HTERT RPE-1 (cell line): Measurements from ENCODE around the gene CAPZB.
"Not testable (repeated sequence)": the region's sequence is repeated elsewhere in the genome, so short reads cannot be mapped to it uniquely, and the experiment has no call there.

Source experiments
- in situ Hi-C: fragments of 300-500 bp; cut with MboI; formaldehyde crosslinking; loops from 4 replicates; pipeline ENCODE4 v1.14.3; 2020; ENCODE audit warnings: low sequenced_read_pairs

Gene CAPZB

GRCh38 chr1:19499887-19500286, 14.5 kb upstream of the CAPZB start:
- in situ Hi-C loops, result not testable (repeated sequence)

GRCh38 chr1:19497443-19497842, 12.1 kb upstream of the CAPZB start:
- in situ Hi-C loops, result not testable (repeated sequence)

DNA sequence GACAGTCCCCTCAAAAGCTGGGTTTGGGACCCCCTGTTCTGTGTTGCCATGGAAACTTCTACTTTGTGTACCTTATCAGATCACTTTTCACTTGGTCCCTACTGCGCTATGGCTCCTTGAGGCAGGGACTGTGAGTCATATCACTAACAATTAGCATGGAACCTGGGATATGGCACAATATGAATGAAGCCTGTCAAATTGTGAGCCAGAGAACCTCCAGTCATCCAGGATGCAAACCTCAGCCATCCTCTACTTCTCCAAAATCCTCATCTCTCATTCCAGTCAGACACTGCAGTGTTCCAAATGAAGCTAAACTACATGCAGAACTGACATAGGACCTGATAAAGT, 11.2 kb upstream of the CAPZB start:
- in situ Hi-C loops, result no loop called here

GRCh38 chr1:19495799-19496526, 10.6 kb upstream of the CAPZB start:
- in situ Hi-C loops, result no loop called here

GRCh38 chr1:19495000-19495656, 9.8 kb upstream of the CAPZB start:
- in situ Hi-C loops, result no loop called here

DNA sequence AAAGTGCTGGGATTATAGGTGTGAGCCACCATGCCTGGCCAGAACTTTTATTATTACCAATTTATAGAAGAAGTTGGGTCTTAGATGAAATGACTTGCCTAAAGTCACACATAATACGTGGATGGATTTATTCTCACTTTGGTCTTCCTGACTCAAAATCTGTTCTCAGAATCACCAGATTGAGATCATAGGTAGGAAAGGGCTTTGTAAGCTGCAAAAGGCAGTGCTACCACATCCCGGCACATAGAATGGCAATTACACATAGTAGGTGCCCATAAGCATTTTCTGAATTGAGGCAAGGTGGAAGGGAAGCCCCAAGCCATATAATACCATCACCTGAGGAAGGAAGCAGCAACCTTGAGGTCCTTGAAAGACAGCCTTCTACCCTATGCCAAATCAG, 8.2 kb upstream of the CAPZB start:
- in situ Hi-C loops, result no loop called here

GRCh38 chr1:19489996-19490395, 4.7 kb upstream of the CAPZB start:
- in situ Hi-C loops, result no loop called here

GRCh38 chr1:19488136-19488535, 2.8 kb upstream of the CAPZB start:
- in situ Hi-C loops, result no loop called here

- in situ Hi-C loops, result no loop called here
Observed at GRCh38 chr1:19484798-19485361, 459 bp downstream of the CAPZB start.

- in situ Hi-C loops, result no loop called here
Observed at GRCh38 chr1:19484338-19484797, 971 bp downstream of the CAPZB start.

- in situ Hi-C loops, result no loop called here
Observed at GRCh38 chr1:19483691-19484090, 1.6 kb downstream of the CAPZB start.

GRCh38 chr1:19483261-19483660, 2.1 kb downstream of the CAPZB start:
- in situ Hi-C loops, result no loop called here

GRCh38 chr1:19481826-19482398, 3.4 kb downstream of the CAPZB start:
- in situ Hi-C loops, result no loop called here

- in situ Hi-C loops, result no loop called here
Observed at GRCh38 chr1:19480282-19480681, 5.1 kb downstream of the CAPZB start.

GRCh38 chr1:19479351-19480120, 5.8 kb downstream of the CAPZB start:
- in situ Hi-C loops, result no loop called here

GRCh38 chr1:19478322-19478721, 7.0 kb downstream of the CAPZB start:
- in situ Hi-C loops, result no loop called here

- in situ Hi-C loops, result no loop called here
Observed at GRCh38 chr1:19477284-19478249, 7.8 kb downstream of the CAPZB start.

GRCh38 chr1:19476450-19477190, 8.7 kb downstream of the CAPZB start:
- in situ Hi-C loops, result no loop called here

DNA sequence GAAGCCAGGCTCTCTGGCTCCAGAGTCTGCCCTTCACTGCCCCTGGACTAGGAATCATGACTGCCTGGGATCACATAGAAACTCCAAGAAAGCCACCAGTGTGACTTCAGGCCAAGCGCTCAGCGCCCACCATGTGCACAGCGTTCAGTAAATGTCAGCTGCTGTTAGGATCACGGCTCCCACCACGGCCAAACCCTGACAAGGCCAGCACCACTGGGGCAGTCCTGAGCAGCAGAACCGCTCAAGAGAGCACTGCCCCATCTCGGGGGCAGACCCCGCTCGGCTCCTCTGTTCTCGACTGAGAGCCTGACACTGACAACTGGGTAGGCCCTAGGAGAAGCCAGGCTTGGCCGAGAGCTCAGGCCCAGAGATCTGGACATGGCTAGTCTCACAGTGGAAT, 10.0 kb downstream of the CAPZB start:
- in situ Hi-C loops, result no loop called here
